Activated CD4-positive, alpha-beta T cell treated with anti-CD3 and anti-CD28 coated beads for 1 hour (primary cell): Measurements from ENCODE around the gene KRTAP5-4.
"Not testable (repeated sequence)": the region's sequence is repeated elsewhere in the genome, so short reads cannot be mapped to it uniquely, and the experiment has no call there.

Experiments used
- DNase-seq: peaks from one replicate; pipeline ENCODE4 v3.0.0-alpha.2; 2020

Gene KRTAP5-4

DNA sequence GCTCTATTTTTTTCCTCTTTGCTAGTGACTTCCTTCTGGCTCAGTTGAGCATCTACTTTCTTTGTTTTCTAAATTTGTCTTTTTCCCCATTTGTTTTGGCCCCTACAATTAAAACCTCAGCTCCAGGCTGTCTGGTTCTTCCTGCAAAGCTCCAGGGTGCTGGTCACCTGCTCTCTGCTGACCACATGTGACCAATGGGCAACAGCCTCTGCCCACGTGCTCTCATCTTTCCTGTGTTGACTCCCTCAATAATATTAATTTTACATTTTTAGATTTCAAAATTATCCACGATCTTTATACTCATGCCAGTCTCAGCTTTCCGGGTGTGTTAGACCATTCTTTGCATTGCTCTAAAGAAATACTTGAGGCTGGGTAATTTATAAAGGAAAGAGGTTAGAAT is 23.5 kb downstream of the KRTAP5-4 start:
- not testable (repeated sequence) for DNase-seq

GRCh38 chr11:1597994-1598380 is 24.0 kb downstream of the KRTAP5-4 start, which contains the start of gene KRTAP5-2:
TSS of gene KRTAP5-2 (minus strand) at chr11:1598294. CDS start at chr11:1598250, 44 bp downstream.
- no peak for DNase-seq

DNA sequence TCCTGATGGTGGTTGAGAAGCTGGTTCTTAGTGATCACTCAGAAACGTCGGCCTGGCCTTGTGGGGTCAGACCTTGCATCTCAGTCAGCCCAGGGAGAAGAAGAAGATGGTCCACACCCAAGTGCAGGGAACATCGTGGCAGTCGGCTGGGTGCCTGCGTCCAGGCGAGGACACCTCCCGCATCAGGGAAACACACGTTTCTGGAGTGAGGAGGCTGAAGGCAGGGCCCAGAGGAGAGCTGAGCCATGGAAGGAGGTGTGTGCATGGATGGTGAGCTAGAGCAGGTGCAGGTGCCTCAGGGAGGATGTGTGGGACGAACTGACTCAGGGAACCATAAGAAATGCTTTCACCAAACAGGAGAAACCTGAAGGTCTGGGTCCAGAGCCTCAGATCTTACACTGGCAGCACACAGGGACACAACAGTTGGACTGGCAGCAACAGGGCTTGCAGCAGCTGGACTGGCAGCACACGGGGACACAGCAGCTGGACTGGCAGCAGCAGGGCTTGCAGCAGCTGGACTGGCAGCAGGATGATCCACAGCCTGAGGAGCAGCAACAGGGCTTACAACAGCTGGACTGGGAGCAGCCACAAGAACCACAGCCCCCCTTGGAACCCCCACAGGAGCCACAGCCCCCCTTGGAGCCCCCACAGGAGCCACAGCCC is 24.5 kb downstream of the KRTAP5-4 start:
- DNase-seq, result no peak

DNA sequence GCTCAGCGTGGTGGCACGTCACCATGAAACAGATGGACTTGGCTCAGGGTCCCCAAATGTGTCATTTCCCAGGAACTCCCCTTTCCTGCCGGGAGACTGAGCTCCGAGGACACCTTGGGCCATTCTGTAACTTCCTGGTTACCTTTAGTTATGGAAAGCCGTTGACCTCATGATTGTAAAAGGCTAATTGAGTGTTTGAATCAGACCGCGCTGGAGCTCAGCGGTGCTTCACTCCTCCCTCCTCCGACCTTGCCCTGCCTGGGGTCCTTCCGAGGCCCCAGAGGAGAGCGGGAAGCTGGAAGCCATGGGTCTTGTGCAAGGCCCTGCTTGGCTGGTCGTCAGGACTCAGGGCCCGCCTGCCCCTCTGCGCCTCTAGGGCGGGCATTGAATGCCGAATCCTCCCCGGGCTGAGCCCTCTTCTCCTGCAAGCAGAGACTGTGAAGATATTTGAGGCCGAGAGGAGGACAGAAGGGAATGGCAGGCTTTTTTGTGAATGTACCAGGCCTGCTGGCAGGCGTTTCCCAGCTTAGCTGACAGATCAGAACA is 25.3 kb downstream of the KRTAP5-4 start:
- DNase-seq, result not testable (repeated sequence)

- not testable (repeated sequence) for DNase-seq
Measured at GRCh38 chr11:1595994-1596575, 25.9 kb downstream of the KRTAP5-4 start.

DNA sequence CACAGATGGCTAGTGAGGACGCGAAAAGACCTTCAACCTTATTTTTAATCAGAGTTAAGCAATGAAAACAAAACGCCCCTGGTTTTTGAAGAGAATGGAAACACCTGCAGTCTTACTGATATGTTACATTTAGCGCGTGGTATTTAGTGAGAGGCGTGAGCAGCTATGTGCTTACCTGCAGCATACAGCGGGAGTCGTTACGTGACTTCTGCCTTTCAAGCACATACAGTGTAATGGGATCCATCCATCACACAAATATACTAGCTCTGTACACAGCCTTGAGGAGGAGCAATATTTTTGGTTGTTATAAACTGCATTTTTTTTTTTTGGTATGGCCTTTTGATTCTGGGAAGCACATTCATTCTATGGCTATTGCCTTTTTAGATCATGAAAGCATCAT is 29.3 kb downstream of the KRTAP5-4 start:
- no peak for DNase-seq

DNA sequence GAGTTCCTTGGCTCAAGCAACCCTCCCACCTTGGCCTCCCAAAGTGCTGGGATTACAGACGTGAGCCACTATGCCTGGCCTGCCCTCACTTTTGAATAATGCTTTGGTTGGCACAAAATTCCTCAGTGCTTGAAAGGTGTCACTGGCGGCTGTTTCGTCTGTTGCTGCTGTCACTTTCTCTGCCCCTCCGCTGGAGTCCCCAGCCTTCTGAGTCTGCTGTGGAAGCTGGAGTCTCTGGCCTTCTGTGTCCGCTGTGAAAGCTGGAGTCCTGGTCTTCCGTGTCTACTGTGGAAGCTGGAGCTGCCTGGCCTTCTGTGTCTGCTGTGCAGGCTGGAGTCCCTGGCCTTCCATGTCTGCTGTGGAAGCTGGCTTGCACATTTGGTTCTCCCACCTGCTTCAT is 31.9 kb downstream of the KRTAP5-4 start:
- DNase-seq, result no peak

DNA sequence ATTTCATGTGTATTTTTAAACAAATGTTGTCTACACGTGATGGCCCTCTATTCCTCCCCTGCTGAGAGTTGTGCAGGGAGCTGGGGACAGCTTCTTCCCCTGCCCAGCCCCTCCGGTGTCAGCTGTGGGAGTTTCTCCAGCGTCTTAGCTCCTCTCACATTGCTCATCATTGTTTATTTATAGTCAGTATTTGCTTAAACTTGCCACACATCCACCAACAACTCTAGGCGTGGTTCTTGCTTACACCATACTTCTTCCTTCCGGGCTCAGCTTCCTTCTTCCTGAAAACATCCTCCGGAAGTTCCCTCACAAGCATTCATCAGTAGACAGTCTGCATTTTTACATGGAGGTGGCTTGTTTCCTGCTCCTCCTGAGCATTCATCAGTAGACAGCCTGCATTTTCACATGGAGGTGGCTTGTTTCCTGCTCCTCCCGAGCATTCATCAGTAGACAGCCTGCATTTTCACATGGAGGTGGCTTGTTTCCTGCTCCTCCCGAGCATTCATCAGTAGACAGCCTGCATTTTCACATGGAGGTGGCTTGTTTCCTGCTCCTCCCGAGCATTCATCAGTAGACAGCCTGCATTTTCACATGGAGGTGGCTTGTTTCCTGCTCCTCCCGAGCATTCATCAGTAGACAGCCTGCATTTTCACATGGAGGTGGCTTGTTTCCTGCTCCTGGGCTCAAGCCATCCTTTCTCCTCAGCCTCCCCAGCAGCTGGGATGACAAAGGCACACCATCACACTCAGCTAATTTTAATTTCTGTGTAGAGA is 32.6 kb downstream of the KRTAP5-4 start:
- DNase-seq, result not testable (repeated sequence)

DNA sequence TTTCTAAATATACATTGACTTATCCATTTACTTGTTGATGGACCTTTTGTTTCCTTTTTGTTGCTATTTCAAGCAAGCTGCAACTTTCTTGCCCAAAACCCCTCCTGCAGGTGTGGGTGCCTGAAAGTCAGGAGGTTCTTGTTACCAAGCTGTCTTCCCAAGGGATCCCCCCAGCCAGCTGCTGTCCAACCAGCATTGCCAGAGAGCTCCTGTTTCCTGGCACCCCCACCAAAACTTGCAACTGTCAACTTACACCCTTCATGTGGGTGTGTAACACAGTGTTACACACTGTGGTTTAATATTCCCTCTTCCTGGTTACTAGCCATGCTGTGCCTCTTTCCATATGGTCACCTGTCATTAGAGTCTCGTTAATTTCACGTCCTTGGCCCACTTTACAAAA is 35.2 kb downstream of the KRTAP5-4 start:
- DNase-seq, result no peak

DNA sequence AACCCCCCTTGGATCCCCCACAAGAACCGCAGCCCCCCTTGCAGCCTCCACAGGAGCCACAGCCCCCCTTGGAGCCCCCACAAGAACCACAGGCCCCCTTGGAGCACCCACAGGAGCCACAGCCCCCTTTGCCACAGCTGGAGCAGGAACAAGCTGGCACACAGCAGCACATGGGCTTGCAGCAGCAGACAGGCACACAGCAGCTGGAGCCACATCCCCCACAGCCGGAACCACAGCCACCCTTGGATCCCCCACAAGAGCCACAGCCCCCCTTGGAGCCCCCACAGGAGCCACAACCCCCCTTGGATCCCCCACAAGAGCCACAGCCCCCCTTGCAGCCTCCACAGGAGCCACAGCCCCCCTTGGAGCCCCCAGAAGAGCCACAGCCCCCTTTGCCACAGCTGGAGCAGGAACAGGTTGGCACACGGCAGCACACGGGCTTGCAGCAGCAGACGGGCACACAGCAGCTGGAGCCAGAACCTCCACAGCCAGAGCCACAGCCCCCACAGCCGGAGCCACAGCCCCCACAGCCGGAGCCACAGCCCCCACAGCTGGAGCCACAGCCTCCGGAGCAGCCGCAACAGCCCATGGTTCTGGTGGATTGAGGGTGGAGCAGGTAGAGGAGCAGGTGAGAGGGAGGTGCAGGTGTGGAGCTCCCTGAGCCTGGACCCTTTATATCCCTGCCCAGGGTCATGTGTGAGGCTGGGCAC is 37.1 kb downstream of the KRTAP5-4 start, which contains the start of gene KRTAP5-1:
Gene KRTAP5-1 (minus strand): TSS at position 623 of the 710 bp plus-strand sequence. CDS start 34 bp downstream, at position 589.
- DNase-seq, result not testable (repeated sequence)

GRCh38 chr11:1582909-1583308 is 39.0 kb downstream of the KRTAP5-4 start:
- not testable (repeated sequence) for DNase-seq

- no peak for DNase-seq
Measured at GRCh38 chr11:1581976-1582375, 40.0 kb downstream of the KRTAP5-4 start.

DNA sequence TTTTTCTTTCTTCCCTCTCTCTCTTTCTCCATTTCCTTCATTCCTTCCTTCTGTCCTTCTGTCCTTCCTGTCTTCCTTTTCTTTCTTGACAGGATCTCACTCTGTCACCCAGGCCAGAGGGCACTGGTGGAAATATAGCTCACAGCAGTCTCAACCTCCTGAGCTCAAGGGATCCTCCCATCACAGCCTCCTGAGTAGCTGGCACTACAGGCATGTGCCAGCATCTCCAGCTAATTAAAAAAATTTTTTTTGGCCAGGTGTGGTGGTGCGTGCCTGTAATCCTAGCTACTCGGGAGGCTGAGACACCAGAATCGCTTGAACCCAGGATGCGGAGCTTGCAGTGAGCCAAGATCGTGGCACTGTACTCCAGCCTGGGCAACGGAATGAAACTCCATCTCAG is 45.1 kb downstream of the KRTAP5-4 start:
- no peak for DNase-seq

GRCh38 chr11:1575756-1576155 is 46.2 kb downstream of the KRTAP5-4 start:
- not testable (repeated sequence) for DNase-seq

DNA sequence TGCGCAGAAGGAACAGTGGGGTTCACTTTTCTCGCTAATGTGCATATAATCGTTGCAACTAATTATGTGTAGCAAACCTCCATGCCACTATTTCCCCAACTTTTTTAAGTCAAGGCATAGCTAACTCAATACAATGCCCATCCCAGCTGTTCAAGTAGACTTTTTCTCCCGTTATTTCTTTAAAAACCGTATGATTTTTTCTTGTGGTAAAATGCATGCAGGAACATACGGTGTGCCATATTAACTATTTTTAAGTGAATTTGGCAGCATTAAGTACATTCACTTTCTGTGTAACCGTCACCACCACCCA is 47.0 kb downstream of the KRTAP5-4 start:
- no peak for DNase-seq

- DNase-seq, result peak; percentile 43
Measured at GRCh38 chr11:1574238-1574932, 47.6 kb downstream of the KRTAP5-4 start.

DNA sequence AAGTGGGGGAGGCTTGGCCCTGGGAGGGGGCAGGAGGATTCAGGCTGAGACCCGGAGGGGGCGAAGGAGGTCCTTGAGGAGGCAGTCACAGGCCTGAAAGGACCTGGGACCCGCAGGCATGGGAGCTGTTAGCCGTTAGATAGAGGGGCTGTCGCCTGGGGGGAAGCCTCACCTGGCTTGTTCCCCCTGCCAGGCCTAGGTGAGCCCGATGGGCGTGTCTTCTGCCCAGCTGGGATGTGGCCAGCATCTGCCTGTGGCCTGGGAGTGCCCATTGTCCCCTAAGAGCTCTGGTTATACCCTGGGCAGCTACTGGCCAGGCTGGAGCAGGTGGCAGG is 48.1 kb downstream of the KRTAP5-4 start:
- no peak for DNase-seq

- peak; percentile 25 for DNase-seq
Measured at GRCh38 chr11:1573077-1573902, 48.6 kb downstream of the KRTAP5-4 start.

DNA sequence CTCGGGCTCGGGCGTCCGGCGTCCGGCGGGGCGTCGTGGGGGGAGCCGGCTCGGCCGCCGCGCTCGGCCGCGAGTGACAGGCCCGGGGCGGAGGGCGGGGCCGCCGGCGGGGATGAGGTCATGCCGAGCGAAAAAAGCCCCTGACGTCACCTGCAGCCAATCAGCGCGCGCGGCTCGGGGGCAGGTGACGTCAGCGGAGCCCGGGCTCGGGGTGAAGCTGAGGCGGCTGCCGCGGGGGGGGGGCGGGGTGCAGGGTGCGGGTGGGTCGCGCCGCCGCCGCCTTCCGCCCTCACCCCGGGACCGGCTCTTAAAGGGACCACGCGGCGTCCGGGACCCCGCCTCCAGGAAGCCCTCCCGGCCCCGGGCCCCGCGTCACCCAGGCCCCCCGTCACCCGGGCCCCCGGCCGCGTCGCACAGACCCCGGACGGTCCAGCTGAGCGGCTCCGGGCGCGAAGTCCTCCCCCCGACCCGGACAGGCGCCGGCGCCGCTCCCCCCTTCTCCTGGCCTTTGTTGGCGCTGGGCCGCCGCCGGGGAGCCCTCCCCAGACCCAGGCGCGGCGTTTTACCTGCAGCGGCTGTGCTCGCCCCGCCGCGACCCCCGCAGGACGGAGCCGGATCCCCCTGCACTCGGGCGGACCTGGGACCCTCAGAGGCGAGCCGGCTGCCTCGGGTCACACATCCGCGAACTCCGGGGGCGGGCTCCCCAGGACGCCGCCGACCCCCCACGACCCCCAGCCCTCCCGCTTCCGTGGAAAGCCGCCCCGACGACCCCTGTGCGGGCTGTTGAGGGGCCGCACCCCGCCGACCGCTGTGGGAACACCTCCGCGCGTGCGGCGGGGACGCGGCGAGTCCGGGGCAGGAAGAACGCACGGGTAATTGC is 49.5 kb downstream of the KRTAP5-4 start, which contains the start of gene DUSP8:
Gene DUSP8 (minus strand): TSS at position 75 of the 880 bp plus-strand sequence. CDS start 6,445 bp downstream, outside the sequence.
- peak; percentile 94 for DNase-seq

DNA sequence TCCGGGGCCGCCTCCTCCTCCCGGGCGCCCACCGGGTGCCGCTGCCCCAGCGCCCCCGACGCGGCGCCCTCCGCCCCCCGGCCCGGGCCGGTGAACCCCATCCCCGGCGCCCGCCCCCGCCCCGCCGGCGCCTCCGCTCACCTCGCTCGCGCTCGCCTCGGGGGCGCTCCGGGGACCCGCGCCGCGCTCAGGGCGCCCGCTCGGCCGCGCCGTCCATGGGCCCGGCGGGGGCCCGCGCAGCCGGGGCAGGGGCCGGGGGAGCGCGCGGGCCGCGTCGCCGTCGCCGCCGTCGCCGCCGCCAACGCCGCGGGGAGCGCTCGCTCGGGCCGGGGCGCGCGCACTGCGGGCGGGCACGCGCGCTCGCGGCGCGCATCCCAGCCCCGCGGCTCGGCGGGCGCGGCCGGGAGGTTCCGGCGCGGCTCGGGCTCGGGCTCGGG is 50.2 kb downstream of the KRTAP5-4 start:
- no peak for DNase-seq
